ENCODE data around the gene CACNA2D1.

CACNA2D1 gene

DNA sequence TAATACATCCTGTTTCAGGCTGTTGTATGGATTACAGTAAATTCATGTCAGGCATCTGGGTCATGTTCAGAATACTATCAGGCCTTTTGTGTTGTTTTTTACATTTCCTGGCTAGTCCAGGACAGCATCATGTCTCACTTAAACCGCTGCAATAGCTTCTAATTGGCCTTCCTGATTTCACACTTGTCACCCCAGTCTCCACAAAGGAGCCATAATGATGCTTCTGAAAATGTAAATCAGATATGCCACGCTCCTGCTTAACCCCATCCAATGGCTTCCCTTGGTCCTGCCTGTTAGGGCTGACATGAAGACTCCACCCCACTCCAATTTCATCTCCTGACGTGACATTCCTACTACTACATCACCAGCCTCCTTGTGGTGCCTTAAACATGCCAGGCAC lies 220.0 kb downstream of the CACNA2D1 start:
- no peak for DNase-seq

DNA sequence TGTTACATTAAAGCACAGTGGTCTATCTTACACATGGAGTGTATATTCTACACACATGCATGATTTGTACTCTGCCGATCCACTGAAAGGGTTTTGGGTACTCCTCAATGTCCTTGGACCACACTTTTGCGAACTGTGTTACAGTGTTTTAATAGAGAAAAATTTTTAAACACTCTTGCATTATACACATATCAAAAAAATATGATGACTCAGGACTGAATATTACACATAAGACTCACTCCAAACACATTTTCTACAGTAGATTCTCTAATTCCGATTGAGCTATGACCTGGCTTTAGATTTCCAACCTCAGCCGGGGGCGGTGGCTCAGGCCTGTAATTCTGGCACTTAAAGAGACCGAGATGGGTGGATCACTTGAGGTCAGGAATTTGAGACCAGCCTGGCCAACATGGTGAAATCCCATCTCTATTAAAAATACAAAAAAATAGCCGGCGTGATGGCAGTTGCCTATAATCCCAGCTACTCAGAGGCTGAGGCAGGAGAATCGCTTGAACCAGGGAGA lies 222.4 kb downstream of the CACNA2D1 start:
- DNase-seq: no peak

DNA sequence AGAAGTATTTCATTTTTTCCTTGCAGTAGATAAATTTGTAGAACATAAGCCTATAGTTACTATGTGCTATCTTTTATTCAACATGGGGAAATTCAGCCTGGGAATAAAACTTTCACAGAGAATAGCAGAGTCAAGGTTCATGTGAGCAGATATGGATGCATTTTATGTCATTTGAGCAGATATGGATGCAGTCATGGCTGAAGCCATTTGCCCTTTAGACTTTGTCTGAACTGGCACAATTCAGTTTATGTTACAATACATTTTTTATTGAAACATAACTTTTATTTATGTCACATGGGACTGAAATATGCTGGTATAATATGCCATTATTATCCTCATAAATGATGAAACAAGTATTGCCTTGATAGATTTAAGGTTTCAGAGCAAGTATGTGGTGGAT lies 231.1 kb downstream of the CACNA2D1 start:
- DNase-seq: no peak

DNA sequence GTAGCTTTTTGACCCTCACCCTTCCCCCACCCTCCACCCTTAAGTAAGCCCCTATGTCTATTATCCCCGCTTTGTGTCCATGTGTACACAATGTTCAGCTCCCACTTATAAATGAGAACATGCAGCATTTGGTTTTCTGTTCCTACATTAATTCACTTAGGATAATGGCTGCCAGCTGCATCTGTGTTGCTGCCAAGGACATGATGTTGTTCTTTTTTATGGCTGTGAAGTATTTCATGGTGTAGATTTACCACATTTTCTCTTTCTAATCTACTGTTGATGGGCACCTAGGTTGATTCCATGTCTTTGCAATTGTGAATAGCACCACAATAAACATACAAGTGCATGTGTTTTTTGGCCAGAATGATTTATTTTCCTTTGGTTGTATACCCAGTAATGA lies 232.2 kb downstream of the CACNA2D1 start:
- no peak for DNase-seq

DNA sequence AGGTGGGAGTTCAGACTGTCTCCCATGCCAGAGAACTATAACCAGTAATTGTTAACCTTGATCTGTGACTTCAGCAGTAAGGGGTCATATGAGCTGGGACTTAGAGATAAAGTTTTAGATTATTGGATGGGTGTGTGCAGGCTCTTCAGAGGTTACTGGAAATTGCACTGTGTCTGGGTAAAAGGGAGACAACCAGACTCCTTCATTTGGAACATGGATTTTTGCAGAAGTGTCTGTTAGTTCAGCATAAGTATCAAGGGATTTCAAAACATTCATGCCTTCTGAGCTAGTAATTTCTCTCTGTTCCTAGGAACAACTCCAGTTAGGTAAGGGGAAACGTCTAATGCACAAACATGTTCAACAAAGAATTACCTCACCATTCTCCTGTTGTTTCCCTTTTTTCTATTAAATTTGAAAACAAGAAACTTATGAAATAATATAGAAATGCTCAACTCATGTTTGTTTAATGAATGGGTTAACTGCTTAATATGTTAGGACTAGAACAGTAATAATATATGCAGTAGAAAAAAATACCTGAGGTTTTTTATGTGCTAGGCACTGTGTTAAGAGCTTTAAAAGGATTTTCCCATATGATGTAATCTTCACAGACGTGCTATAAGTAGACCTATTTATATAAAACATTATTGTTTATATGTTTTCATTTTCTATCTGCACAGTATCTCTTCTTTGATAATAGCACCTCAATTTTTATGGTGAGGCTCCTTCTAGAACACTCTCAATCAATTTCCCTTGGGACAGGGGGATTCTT lies 233.0 kb downstream of the CACNA2D1 start:
- no peak for DNase-seq

DNA sequence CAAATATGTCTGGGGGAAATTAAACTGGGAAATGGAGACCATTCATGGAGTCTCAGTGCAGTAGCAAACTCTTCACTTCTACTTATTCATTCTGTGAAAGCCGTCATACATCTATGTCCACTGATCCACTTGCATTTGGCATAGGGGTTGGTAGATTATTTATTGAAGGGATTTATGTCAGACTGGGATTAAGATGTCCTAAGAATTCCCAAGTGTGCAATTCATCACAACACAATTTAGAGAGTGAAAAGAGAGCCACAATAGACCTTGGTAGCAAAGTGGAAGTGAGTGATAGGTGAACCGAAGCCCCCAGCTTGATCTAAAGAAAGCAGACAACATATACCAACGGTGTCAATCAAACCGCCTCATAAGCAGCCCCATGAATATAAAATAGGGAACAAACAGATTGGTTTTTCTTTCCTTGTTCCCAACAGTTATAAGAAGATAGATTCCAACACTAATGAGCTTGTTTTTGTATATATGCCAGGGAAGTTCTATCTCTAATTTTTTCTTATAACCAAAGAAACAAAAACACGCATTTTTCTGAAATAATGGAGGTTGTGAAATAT lies 234.3 kb downstream of the CACNA2D1 start:
- DNase-seq: no peak

DNA sequence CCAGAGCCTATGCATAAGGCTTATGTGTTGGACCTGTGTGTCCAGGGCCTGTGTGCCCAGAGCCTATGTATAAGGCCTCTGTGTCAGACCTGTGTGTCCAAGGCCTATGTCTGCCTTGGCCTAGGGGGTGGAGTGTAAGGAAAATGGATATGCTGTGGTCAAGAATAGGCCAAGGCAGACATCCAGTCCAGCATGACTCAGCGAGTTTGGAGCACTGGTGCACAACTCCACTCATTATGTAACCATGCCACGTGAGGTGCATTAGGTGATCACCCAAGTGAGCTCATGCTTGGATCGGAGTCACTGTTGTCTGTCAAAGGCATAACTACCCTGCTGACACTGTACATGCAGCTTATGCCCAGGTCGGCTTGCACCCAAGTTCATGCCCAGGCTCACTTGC lies 238.9 kb downstream of the CACNA2D1 start:
- DNase-seq: no peak

DNA sequence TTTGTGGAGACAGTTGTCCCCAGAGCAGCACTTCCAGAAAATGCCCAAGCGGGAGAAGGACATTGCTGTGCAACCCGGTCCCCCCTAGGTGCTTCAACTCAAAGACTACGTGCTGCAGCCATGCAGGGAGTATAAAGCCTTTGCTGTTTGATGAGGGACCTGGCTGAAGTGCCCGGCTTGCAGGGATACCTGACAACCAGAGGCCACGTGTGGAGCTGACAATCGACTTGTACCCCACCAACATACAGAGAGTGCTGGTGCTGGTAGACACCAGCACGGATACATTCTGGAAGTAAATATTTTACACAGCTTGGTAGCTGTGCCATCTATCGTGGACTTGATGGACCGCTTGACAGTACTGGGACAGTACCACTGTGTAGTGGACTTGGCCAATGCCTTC lies 240.6 kb downstream of the CACNA2D1 start:
- no peak for DNase-seq

DNA sequence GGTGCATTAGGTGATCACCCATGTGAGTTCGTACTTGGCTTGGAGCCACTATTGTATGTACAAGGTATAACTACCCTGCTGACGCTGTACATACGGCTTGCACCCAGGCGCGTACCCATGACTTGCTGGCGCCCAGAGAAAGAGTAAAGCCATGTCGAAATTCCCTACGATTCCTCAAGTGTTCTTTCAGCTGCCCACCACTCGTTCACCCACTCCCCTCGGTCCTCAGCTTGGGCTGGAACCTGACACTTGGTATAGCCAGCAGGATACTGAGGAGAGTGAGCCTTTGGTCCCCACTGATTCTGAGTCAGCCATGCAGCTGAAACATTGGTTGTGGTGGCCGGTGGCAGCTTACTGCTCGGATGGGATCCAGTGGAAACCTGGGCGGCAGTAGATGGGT lies 241.5 kb downstream of the CACNA2D1 start:
- peak; percentile 30 for DNase-seq

DNA sequence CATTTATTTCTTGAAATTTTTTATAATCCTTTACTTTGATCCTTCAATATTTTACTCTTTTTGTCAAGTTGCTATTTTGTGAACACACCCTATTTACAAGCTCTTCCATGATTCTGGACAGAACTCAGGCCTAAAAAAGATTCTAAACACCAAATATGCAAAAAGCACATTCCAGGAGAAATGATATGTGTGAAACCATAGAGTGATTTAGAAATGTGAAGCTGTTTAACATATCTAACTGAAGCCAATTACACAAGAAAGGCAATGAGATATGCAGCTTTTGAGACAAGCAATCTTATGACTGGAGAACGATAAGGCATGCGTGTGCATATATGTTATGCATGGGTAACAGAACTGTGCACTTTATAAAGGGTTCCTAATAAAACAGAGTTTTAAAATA lies 243.0 kb downstream of the CACNA2D1 start:
- DNase-seq: no peak

DNA sequence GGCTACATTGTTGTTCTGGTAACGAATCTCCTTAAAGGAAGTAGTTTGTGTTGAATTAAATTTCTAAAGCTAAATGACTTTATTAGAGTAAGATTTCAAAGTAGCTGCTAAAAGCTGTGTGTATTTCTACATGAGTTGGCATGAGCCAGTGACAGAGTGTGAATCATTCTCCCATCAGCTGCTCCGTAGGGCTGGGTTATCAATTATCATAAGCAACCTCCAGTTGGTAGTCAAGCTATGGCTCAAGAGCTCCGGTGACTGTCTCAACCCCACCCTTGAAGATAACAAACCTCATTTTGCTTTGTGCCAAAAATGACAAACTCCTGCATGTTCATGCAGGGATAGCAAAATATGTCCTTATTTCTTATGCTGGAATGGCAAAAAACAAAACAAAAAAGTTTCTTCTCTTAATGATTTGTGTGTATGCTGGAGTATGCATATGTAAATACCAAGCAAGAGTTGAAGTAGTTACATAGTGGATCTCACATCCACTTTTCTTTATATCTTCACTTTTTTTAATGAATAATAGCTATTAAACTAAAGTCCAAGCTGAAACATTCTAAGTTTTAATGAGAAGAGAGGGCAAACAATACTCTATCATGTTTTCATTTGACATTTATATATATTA lies 249.4 kb downstream of the CACNA2D1 start:
- DNase-seq: peak; percentile 59

DNA sequence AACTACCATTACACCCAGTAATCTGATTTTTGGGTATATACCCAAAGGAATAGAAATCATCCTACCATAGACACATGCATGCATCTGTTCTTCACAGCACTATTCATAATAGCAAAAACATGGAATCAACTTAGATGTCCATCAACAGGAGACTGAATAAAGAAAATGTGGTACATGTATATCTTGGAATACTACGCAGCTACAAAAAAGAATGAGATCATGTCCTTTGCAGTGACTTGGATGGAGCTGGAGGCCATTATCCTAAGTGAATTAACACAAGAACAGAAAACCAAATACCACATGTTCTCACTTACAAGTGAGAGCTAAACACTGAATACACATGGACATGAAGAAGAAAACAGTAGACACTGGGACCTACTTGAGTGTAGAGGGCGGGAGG lies 254.9 kb downstream of the CACNA2D1 start:
- DNase-seq: no peak

DNA sequence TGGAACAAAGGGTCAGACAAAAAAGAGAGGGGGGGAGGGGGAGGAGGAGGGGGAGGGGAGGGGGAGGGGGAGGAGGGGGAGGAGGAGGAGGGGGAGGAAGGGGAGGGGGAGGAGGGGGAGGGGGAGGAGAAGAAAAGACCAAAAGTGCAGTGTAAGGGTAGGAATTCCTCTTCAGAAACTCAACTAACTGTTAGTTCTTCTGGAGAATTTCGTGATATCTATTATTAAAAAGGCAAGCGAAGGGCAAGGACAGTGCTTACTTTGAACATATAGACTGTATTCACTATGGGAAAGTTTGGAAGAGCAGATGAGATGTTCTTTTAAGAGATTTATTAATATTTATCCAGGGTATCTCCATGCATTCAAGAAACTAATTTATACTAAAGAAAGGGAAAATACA lies 258.1 kb downstream of the CACNA2D1 start:
- no peak for DNase-seq

DNA sequence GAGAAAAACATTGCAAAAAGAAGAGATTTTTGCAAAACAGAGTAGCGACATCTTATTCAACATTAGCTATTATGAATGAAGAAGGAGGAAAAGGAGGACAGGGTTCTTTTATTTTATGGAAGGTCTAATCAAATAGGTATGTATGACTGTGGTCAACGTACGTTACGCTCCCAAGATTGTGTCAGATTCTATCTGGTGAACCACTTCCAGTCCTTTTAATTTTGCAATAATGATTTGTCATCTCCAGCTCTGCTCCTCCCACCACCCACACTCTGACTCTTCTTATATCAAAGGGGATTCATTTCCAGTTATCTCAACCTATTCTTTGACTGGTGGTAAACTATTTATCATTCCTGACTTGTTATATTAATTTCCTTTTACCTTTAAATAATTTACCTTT lies 259.9 kb downstream of the CACNA2D1 start:
- no peak for DNase-seq

DNA sequence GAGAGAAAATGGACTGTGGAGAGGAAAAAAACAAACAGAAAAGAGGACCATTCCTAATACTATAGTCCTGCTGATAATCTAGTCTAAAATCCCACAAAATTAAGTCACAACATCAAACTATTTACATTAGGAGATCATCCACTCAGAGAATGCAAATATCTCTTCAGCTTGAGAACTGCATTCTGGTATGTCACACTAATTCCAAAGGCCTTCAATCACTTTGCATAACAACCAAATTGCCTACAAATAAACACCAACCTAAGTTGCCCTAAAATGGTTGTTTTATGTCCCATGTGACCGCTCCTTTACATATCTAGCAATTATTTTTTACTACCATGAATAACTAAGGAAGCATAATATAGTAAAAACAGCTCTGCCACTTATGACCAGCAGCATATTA lies 264.3 kb downstream of the CACNA2D1 start:
- no peak for DNase-seq

DNA sequence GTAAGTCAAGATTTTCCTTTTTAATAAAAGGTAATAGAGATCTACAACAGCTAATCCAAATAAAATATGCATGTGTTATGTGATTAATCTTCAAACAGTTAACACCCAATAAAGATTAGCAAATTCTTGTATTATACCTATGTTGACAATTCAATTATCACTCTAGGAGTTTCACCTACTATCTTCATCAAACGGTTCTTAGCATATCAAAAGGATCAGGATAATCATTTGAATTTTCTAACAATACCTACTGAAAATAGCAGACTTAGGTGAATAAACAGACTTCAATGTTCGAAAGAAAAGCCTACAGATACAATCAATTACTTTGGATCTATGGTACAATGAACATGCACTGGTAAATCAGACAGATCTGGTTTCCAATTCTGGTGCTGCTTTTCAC lies 268.3 kb downstream of the CACNA2D1 start:
- DNase-seq: no peak

DNA sequence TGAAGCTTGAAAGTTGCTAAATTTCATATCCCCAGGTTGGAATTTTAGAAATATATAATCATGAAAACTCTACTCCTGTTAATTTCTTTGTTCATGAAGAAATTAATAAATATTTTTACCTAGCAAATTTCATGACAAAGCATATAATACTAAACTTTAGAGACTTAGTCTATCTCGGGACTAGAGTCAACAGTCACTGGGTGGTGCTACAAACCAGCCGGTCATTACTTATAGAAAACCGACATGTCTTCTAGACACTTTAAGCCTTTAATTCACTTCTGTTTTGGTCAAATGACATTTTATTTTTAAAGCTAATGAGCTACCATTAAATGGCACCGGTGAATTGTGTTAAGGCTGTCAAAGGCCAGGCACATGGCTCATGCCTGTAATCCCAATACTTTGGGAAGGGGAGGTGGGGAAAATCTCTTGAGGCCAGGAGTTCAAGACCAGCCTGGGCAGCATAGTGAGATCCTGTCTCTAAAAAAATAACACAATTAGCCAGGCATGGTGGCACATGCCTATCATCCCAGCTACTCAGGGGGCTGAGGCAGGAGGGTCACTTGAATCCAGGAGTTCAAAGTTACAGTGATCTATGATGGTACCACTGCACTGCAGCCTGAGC lies 270.1 kb downstream of the CACNA2D1 start:
- no peak for DNase-seq

DNA sequence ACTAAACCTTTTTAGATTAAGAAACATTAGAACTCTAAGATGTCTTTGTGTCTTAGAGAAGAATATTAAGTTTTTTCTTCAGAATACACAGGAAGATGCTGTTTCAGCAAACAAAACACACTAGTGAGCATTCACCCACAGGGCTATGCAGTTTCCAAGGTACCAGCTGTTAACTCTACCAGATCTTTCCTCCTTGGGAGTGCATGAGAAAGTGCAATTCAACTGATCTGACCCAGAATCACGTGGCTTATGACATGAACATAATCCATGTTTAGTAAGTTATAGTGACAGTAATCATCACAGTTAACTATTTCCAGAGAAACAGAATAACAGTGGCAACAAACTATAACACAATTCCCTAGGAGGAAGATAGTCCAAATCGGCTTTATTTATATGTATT lies 270.7 kb downstream of the CACNA2D1 start:
- peak; percentile 71 for DNase-seq

DNA sequence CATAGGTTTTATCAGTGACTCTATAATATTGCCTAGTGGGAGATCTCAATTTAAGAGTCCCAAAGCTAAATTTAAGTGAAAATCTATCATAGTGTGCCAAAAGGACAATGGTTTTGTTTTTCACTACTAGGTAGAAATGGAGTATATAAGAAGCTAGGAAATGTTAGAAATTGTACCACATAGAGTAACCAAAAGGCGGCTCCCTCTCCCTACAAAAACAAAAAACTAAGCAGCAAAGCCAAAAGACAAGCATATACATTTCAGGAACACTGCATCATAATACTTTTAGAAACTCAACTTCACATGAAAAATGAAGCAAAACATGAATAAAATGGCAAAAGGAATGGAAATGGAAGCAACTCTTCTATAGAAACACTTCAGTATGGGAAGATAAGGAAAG lies 271.6 kb downstream of the CACNA2D1 start:
- DNase-seq: peak; percentile 19

DNA sequence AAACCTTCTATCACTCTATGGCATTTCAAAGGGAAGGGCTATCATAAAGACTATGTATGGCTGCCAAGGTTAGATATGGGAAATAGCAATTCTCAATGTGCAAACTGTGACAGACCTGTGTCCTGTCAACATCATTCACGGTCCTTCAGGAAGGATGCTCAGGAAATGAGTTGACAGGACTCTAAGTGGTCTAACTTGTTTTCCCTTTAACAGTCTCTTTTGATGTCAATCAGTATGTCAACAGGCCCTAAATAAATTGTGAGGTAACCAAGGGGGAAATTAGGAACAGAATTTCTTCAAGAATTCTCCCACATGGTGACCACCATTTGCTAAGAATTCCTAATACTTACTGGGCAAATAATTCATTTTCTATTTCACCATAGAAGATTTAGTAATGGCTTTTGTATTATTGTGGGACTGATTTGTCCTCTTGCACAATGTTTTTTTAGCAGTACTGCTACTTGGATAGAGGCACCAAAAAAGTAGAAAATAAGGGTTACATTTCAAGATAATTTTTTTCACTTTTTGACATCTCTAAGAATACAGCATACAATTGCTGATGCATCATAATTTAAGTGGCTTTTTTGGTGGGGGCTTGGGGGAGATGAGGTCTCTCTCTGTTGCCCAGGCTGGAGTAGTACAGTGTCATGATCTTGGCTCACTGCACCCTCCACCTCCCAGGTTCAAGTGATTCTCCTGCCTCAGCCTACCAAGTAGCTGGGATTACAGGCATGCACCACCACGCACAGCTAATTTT lies 275.8 kb downstream of the CACNA2D1 start:
- DNase-seq: no peak

DNA sequence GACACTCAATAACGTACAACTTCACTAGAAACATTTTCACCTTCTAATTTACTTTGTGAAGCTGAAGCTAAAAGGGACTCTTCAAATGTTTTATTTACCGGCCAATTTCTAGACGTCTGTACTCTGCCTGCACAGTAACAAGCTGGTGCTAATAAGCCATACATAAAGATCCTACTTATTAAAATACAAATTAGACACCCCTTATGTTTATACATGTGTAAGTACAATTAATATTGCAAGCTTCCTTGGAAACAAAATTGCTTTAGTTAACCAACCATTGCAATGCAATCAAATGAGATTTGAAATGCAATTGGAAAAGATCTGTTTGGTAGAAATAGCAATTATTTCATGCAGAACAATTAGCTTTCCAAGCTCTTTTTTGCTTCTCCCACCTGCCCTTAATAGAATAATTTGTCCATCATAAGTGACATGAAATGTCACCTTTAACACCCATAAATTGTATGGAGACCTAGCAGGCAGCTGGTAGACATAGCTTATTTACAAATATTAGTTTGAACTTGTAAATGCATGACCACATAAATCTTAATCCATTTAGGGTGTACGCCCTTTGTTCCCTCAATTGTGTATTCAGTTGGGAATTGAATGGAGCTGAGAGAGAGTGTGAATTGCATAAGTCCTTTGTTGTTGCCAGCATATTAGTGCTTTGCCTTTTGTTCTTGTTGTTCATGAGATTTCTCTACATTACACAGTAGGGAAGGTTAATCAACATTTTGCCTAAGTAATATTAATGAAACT lies 277.1 kb downstream of the CACNA2D1 start:
- peak; percentile 68 for DNase-seq

DNA sequence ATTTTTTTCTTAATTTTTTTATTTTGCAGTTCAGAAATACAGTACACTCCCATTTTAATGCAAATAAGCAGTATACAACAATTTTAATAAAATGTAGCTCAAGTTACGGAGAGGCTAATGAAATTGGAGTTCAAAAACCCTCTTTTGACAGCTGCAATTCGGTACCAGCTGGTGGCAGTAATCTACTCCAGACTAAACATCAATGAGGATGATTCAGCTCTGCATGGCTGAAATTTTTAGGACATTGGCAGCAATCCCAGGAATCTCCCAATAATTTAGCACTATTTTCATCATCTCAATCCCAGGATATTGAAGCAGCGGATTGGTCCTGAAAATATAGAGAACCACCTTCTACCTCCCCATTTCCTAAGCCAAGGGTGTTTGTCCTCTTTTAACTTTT lies 278.8 kb downstream of the CACNA2D1 start:
- DNase-seq: peak; percentile 69
